ENCODE data around the gene SPATA13.
"Not testable (repeated sequence)": the region's sequence is repeated elsewhere in the genome, so short reads cannot be mapped to it uniquely, and the experiment has no call there.

The SPATA13 gene

DNA sequence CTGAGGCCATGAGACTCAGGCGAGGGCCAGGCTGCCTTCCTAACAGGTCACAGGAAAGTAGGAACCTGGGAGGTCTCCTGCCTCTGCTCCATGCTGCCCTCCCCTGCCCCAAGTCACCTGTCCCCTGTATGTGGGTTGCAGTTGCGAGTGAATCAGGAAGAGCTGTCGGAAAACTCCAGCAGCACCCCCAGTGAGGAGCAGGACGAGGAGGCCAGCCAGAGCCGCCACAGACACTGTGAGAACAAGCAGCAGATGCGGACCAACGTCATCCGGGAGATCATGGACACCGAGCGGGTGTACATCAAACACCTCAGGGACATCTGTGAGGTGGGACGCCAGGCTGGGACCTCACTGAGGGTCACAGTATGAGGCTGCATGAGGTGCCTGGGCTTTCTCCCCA lies 126.1 kb downstream of the SPATA13 start:
- DNase-seq, result no peak

DNA sequence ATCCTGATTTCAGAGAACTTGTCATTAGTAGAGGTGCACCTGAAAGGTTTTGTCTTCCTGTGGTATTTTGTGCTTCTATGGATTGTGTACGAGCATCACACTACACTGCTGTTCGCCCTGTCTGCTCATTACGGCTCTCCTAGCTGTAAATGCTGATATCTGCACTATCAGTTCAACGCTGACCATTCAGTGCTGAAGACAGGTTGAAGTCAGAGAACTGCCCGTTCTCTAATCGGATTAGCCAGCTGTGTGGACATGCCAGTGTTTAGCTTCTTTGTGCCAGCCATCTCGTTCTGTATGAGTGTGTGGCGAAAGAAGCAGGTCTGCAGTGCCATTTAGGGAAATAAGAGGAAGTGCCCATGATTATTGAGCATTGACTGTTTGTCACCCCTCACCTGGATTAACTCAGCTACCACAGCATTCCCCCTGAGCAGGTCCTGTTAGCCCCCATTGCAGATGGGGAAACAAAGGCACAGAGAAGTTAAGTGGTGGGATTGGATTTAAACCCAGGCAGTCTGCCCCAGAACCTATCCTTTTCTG lies 127.3 kb downstream of the SPATA13 start:
- DNase-seq, result no peak

DNA sequence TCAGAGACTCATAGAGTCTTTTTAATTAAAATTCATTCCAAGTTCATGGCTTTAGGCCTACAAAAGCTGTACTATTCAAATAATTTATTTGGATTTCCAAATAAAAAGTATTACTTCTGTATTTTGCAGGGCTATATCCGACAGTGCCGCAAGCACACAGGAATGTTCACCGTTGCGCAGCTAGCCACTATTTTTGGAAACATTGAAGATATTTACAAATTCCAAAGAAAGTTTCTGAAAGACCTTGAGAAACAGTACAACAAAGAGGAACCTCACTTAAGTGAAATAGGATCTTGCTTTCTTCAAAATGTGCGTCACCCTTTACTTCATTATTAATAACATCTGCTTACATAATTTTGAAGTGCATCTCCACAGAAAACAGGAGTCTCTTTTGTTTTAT lies 128.3 kb downstream of the SPATA13 start:
- no peak for DNase-seq

GRCh38 chr13:24290280-24290932 lies 129.9 kb downstream of the SPATA13 start:
- DNase-seq, result no peak

GRCh38 chr13:24292481-24292880 lies 132.0 kb downstream of the SPATA13 start:
- DNase-seq, result no peak

GRCh38 chr13:24293746-24294145 lies 133.2 kb downstream of the SPATA13 start:
- DNase-seq, result no peak

DNA sequence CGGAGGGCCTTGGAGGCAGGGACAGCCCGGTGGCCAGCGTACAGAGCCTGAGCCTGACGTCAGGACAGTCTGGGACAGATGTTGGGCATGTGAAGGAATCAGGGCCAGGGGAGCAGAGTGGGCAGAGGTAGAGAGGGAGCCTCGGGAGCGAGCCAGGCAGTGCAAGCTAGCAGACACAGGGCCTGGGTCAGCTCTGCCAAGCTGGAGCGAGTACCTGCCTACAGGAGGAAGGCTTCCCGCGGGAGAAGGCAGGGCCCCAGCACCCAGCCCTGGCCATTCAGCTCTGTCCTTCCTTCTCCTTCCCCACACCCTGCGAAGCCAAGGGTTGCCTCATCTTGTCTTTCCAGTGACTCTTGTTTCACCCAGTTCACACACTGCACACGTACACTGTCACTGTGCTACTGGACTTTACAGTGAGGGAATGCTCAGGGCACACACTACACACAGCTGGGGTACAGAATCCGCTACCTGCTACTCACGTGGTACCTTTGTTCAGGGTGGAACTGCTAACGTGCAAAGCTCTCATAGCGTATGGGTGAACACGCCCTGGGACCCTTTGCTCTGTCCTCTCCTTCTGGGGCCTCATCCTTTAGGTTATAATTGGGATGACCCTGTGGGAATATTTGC lies 139.1 kb downstream of the SPATA13 start:
- DNase-seq, result no peak

DNA sequence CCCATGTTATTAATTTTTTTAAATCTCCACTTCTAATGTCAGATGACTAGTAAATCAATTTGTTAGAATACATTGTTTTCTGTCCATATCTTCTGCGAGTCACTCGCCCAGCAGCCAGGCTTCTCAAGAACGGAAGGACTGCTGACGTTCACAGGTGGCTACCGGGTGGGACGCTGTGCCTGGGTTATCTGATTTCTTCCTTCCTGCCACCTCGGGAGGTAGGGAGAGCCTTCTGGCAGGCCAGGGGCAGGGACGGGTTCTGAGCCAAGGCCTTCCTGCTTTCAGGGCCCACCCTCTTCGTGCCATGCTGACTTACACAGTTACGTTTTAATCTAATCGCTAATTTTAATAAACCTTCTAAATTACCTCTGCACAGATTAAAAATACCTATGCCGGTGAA lies 140.9 kb downstream of the SPATA13 start:
- no peak for DNase-seq

DNA sequence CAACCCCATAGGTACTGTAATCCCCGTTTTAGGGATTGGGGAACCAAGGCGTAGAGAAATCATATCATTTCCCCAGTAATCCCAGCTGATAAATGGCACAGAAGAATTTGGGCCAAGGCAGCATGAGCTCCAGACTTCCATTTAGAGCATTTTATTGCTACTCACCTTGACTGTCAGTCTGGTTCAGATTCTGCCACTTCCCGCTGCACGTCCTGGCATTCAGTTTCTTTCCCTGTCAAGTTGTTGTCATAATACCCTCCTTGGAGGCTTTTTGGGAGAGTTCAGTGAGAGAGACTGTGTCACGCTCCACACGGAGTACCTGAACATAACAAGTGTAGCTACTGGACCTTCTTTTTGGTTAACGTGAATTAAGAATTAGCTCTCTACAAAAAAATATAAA lies 141.4 kb downstream of the SPATA13 start:
- no peak for DNase-seq

DNA sequence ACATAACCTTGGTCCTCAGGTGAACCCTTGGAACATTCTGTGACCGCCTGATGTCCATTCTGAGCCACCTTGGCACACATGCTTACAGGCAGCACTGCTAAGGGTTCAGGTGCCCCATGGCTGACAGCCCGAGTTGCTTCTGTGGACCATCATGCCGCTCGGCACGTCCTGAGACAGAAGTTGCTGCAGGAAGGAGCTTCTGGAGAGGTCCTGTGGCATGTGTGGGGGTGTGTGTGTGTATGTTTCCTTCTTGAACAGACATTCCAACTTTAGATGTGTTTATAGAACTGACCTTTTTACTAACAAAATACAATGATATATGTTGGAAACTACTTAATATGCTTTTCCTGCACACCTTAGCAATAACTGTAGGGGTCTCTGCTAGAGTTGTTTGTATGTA lies 144.1 kb downstream of the SPATA13 start:
- DNase-seq, result no peak

- DNase-seq, result no peak
These were observed 146.1 kb downstream of the SPATA13 start for GRCh38 chr13:24306632-24307031.

DNA sequence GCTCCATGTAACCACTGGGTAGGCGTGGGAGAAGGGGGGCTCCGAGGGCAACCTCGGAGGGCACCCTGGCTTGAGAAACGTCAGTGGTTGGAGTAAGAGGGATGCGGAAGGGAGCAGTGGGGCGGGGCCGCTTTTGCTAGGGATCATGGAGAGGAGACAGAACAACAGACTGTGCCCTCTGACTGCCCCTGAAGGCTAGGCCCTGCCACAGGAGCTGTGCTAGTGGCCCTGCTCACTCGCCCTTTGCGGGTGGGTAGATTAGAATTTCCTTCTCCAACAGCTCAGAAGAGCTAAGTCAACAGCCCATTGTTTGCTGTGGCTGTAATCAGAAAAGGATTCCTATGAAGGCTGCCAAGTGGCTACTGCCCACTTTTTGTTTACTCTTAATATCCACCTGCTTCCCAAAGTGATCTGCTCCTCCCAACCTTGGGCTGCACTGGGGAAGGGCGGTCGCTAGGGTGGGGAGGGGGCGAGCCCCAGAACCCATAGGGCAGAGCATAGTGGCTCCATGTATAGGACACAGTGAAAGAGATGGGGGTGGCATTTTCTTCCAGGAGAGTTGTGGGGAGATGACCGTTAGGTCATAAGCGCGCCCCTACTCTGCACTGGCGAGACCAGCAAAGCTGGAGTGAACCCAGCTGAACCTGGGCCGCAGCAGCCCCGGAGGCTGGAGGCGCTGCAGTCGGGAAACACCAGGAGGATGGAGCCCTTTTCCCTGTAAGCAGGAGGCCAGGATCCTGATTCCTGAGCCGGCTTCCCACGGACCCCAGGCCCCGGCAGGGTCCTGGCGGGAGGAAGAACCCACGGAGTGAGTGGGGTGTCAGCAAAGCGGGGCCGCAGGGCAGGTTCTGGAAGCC lies 146.9 kb downstream of the SPATA13 start:
- DNase-seq, result no peak

- DNase-seq, result no peak
These were observed 147.5 kb downstream of the SPATA13 start for GRCh38 chr13:24308068-24308445.

DNA sequence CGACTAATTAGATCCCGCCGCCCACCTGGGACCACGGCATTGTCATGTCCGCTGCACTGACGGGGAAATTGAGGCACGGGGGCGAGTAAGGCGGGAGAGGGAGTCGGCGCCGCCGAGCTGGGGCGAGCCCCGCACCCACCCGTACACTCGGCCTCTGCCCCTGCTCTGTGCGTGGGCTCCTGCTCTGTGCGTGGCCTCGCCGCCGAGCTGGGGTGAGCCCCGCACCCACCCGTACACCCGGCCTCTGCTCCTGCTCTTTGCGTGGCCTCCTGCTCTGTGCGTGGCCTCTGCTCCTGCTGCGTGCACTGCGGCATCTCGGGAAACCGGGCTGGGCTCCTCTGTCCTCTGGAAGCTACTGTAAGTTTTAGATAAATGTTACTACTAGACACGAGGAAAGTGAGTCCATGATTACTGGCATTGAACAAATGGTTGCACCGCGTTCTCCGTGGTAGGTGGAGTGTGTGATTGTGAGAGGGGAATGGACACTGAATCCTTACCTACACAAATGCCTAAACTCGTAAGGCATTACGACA lies 148.0 kb downstream of the SPATA13 start:
- no peak for DNase-seq

DNA sequence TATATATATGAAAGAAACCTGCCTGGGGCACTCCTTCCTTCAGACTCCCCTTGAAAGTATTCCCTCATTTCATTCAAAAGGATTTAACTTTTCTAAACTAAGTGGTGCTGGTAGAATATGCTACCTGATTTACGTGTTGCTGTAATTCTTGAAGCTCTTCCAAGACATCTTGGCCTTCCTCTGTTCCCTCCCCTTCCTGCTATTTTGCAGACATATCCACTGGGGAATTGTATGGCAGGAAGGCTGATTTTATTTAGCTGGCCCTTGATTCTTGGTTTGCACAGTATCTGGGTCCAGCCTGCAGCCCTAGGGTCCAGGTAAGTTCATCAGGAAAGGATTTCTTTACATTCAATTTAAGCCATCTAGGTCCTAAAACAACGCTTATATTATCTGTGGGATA lies 148.8 kb downstream of the SPATA13 start, which contains the start of gene C1QTNF9:
Gene C1QTNF9 (plus strand): TSS at position 281 of the 400 bp plus-strand sequence. CDS start 6,424 bp downstream, outside the sequence.
- DNase-seq, result not testable (repeated sequence)

GRCh38 chr13:24313439-24313838 lies 152.9 kb downstream of the SPATA13 start:
- no peak for DNase-seq

DNA sequence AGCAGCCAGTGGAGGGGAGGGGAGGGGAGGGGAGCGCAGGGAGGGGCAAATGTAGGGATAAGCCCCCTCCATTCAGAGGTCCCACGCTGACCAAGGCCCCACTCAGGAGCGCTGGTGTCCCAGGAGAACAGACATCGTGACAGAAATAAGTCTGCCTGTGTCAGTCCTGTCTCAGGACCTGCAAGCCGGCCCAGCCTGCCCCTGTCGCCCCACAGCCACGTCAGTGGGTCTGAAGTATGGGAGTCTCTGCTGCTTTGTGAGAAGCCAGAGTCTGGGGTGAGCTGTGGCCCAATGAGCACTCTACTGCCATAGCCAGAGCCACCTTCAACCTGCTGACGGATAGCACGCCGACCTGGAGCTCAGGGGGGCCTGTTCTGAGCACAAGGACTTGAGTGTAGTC lies 157.3 kb downstream of the SPATA13 start:
- DNase-seq, result not testable (repeated sequence)

DNA sequence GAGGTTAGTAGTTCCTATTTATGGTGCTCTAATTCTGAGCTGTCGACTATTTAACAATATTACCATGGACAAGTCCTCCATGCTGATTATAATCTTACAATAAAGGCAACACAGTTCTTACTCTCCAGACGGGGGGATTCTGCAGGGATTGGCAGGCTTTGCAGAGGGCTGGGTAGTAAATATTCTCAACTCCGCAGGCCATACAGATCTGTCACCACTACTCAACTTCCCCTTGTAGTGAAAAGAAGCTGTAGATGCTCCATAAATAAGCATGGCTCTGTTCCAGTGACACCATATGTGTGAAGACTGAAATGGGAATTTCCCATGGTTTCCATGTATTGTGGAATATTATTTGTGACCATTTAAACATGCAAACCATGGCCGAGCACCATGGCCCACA lies 158.4 kb downstream of the SPATA13 start:
- DNase-seq, result not testable (repeated sequence)

GRCh38 chr13:24319641-24320040 lies 159.1 kb downstream of the SPATA13 start:
- not testable (repeated sequence) for DNase-seq

- not testable (repeated sequence) for DNase-seq
These were observed 160.9 kb downstream of the SPATA13 start for GRCh38 chr13:24321416-24321815.

- DNase-seq, result not testable (repeated sequence)
These were observed 161.9 kb downstream of the SPATA13 start for GRCh38 chr13:24322470-24322869.

DNA sequence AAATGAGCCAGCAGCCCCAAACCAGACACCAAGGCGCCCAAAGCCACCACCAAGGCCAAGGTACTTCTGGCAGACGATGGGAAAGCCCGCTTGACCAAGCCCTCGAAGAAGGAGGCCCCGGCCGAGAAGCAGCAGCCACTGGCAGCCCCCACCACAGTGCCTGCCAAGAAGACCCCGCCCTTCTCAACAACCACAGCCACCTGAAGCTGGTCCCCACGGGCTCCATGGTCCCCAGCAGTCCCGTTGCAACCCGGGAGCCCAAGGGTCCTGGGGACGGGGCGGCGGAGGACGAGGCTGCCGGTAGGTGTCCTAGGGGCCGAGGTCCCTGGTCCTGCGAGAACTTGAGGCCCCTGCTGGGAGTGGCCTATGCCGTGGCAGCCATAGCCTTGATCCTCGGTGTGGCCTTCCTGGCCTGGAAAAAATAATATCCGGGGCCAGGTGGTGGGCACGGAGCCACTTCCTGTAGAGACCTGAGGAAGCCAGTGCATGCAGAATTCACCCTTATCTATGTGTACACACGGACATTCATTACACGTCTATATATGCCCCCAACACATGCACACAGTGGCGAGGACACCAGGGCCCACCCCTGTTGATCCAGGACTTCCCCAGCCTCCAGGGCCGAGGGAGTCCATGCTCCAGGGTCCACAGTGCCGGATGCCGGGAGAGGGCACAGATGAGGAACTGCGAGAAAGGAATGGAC lies 162.7 kb downstream of the SPATA13 start:
- DNase-seq, result no peak

- no peak for DNase-seq
These were observed 163.2 kb downstream of the SPATA13 start for GRCh38 chr13:24323739-24324075.

Measured in stimulated activated CD4-positive, alpha-beta T cell treated with anti-CD3 and anti-CD28 coated beads, Interleukin-2, amount 100 ng/mL, for 48 hours (primary cell).